HepG2 (cell line): ENCODE measurements around the gene PSMA7. TPM values are rescaled to one million over a fixed set of nuclear protein-coding genes. Genes with fewer than 3 reads are reported as not detected.

ENCODE experiments used
- ELF3 ChIP-seq: IDR thresholded peaks from 2 replicates; pipeline ENCODE4 v1.6.1; 2016; ENCODE audit warnings: missing genetic modification reagents, missing compliant biosample characterization
- PAXIP1 ChIP-seq: sonication (generic); formaldehyde crosslinking; conservative IDR thresholded peaks from 2 replicates; pipeline ENCODE4 v1.4.0; 2020; ENCODE audit warnings: mild to moderate bottlenecking, missing genetic modification reagents, moderate library complexity
- TAF15 ChIP-seq: fragments of 200-400 bp; formaldehyde crosslinking; IDR thresholded peaks from one replicate; pipeline ENCODE4 v1.6.1; 2018; ENCODE audit warnings: mild to moderate bottlenecking, low read depth, low read length; ENCODE audit not compliant: poor library complexity, severe bottlenecking
- THAP11 ChIP-seq: IDR thresholded peaks from 2 replicates; pipeline ENCODE4 v1.6.1; 2016; ENCODE audit warnings: missing biosample characterization, missing genetic modification reagents
- ZNF292 ChIP-seq: sonication (generic); formaldehyde crosslinking; IDR thresholded peaks from 2 replicates; pipeline ENCODE4 v1.8.1; 2022; ENCODE audit warnings: mild to moderate bottlenecking, low read depth, missing genetic modification reagents, borderline replicate concordance
- ZNF672 ChIP-seq: sonication (generic); formaldehyde crosslinking; IDR thresholded peaks from 2 replicates; pipeline ENCODE4 v1.8.1; 2022; ENCODE audit warnings: missing genetic modification reagents
- polyA plus RNA-seq, 8 experiments: library from polyadenylated mRNA; depleted of rRNA in 3 of 8; stranded (reverse) in 7 of 8; unstranded in 1 of 8; fragments of >200 nt; fragmentation: Illumina TruSeq in 4 of 8; extraction: Trizol in 4 of 8; gene quantifications; 2 replicates each; pipeline versions ENCODE4 v1.2.1 to v1.2.3, GENCODE V29; 2011 to 2016; ENCODE audit warnings: low read depth in 4 of 8, missing spikeins in 1 of 8, mixed read lengths in 1 of 8; ENCODE audit not compliant: insufficient read depth in 1 of 8
- total RNA-seq, 5 experiments: library from RNA; depleted of rRNA; stranded (reverse); fragments of >200 nt; fragmentation: Illumina TruSeq; extraction: Trizol; gene quantifications; 2 replicates each; pipeline ENCODE4 v1.2.3, GENCODE V29; 2016; ENCODE audit warnings: low read depth in 1 of 5
- TF ChIP-seq, protein P1 (sequence below): sonication (generic); formaldehyde crosslinking; IDR thresholded peaks from 2 replicates; pipeline ENCODE4 v1.4.0; 2020; ENCODE audit warnings: missing genetic modification reagents, borderline replicate concordance
- TF ChIP-seq, protein P2 (sequence below): sonication (generic); formaldehyde crosslinking; IDR thresholded peaks from 2 replicates; pipeline ENCODE4 v1.5.0; 2020; ENCODE audit warnings: missing genetic modification reagents, mild to moderate bottlenecking, borderline replicate concordance
- TF ChIP-seq, protein P3 (sequence below): sonication (generic); formaldehyde crosslinking; IDR thresholded peaks from 2 replicates; pipeline ENCODE4 v1.5.0; 2020; ENCODE audit warnings: mild to moderate bottlenecking, missing genetic modification reagents, borderline replicate concordance

Gene PSMA7
- total and polyA plus RNA-seq, 2 of the 13 experiments (the other 11 are each of a cell fraction or from before 2014, with no cell fraction given), result 531 to 631 TPM

DNA sequence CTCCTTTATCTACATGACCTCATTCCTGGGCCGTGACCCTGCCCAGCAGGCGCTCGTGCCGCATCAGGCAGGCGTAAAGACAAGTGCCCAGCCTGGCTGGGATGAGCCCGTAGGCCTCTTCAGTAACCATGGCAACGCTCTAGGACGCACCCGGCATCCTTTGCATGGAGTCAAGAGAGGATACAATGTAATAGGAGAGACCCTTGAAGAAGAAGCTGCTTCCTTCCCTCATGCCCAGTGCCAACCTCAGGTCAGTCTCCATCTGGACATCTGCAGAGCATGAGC, 25.9 kb downstream of the PSMA7 start (continued):
- TF ChIP-seq, protein P1, sequence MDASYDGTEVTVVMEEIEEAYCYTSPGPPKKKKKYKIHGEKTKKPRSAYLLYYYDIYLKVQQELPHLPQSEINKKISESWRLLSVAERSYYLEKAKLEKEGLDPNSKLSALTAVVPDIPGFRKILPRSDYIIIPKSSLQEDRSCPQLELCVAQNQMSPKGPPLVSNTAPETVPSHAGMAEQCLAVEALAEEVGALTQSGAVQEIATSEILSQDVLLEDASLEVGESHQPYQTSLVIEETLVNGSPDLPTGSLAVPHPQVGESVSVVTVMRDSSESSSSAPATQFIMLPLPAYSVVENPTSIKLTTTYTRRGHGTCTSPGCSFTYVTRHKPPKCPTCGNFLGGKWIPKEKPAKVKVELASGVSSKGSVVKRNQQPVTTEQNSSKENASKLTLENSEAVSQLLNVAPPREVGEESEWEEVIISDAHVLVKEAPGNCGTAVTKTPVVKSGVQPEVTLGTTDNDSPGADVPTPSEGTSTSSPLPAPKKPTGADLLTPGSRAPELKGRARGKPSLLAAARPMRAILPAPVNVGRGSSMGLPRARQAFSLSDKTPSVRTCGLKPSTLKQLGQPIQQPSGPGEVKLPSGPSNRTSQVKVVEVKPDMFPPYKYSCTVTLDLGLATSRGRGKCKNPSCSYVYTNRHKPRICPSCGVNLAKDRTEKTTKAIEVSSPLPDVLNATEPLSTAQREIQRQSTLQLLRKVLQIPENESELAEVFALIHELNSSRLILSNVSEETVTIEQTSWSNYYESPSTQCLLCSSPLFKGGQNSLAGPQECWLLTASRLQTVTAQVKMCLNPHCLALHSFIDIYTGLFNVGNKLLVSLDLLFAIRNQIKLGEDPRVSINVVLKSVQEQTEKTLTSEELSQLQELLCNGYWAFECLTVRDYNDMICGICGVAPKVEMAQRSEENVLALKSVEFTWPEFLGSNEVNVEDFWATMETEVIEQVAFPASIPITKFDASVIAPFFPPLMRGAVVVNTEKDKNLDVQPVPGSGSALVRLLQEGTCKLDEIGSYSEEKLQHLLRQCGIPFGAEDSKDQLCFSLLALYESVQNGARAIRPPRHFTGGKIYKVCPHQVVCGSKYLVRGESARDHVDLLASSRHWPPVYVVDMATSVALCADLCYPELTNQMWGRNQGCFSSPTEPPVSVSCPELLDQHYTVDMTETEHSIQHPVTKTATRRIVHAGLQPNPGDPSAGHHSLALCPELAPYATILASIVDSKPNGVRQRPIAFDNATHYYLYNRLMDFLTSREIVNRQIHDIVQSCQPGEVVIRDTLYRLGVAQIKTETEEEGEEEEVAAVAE (CRISPR knock-in tag), result no peak
- TF ChIP-seq TAF15 (no peak), PAXIP1 (no peak), ZNF672 (CRISPR knock-in tag) (0 out of 2 replicates have a peak, but pooled peaks have one; percentile 24), ELF3 (CRISPR knock-in tag) (0 out of 2 replicates have a peak, but pooled peaks have one; percentile 13), THAP11 (CRISPR knock-in tag) (no peak), ZNF292 (CRISPR knock-in tag) (0 out of 2 replicates have a peak, but pooled peaks have one; percentile 24)
- TF ChIP-seq, protein P2, sequence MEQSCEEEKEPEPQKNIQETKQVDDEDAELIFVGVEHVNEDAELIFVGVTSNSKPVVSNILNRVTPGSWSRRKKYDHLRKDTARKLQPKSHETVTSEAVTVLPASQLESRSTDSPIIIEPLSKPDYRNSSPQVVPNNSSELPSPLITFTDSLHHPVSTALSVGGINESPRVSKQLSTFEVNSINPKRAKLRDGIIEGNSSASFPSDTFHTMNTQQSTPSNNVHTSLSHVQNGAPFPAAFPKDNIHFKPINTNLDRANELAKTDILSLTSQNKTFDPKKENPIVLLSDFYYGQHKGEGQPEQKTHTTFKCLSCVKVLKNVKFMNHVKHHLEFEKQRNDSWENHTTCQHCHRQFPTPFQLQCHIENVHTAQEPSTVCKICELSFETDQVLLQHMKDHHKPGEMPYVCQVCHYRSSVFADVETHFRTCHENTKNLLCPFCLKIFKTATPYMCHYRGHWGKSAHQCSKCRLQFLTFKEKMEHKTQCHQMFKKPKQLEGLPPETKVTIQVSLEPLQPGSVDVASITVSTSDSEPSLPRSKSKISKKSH (CRISPR knock-in tag), result peak; percentile 17; the same call in 1 of the 2 replicates
- TF ChIP-seq, protein P3, sequence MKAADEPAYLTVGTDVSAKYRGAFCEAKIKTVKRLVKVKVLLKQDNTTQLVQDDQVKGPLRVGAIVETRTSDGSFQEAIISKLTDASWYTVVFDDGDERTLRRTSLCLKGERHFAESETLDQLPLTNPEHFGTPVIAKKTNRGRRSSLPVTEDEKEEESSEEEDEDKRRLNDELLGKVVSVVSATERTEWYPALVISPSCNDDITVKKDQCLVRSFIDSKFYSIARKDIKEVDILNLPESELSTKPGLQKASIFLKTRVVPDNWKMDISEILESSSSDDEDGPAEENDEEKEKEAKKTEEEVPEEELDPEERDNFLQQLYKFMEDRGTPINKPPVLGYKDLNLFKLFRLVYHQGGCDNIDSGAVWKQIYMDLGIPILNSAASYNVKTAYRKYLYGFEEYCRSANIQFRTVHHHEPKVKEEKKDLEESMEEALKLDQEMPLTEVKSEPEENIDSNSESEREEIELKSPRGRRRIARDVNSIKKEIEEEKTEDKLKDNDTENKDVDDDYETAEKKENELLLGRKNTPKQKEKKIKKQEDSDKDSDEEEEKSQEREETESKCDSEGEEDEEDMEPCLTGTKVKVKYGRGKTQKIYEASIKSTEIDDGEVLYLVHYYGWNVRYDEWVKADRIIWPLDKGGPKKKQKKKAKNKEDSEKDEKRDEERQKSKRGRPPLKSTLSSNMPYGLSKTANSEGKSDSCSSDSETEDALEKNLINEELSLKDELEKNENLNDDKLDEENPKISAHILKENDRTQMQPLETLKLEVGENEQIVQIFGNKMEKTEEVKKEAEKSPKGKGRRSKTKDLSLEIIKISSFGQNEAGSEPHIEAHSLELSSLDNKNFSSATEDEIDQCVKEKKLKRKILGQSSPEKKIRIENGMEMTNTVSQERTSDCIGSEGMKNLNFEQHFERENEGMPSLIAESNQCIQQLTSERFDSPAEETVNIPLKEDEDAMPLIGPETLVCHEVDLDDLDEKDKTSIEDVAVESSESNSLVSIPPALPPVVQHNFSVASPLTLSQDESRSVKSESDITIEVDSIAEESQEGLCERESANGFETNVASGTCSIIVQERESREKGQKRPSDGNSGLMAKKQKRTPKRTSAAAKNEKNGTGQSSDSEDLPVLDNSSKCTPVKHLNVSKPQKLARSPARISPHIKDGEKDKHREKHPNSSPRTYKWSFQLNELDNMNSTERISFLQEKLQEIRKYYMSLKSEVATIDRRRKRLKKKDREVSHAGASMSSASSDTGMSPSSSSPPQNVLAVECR, result no peak
